ENCODE data around the gene AHI1. TPM values are rescaled to one million over a fixed set of nuclear protein-coding genes. Genes with fewer than 3 reads are reported as not detected.

Gene AHI1
- polyA plus RNA-seq, 1 donor (not counting 4 experiments of a cell fraction or from before 2014, with no cell fraction given): 7.0 TPM

GRCh38 chr6:135505648-135506047 is 8.1 kb upstream of the AHI1 start:
- no peak for FAIRE-seq
- Histone ChIP-seq H2AFZ (ENCODE audit: control insufficient read depth, low read length) (no peak overlapping the region), H3K27ac (ENCODE audit: control insufficient read depth, insufficient read depth, low read length) (no peak overlapping the region), H3K9ac (ENCODE audit: control insufficient read depth, extremely low read depth, insufficient read depth, low read length) (no peak overlapping the region), H3K4me1 (ENCODE audit: control insufficient read depth, extremely low read depth, insufficient read depth, low read length) (no peaks in the 10 kb centered on the region), H3K9me3 (ENCODE audit: control insufficient read depth, low read depth, low read length) (no peaks in the 10 kb centered on the region), H3K36me3 (ENCODE audit: control insufficient read depth in 2 of 2, extremely low read depth in 1 of 2, insufficient read depth in 2 of 2, low read length in 2 of 2) (no peaks in the 10 kb centered on the region), H3K4me3 (ENCODE audit: control insufficient read depth in 2 of 3, extremely low read depth in 1 of 3, insufficient read depth in 2 of 3, low read depth in 1 of 3, low read length in 3 of 3) (no peak overlapping the region), H3K9me1 (ENCODE audit: control insufficient read depth, extremely low read depth, insufficient read depth, low read length) (no peaks in the 10 kb centered on the region), H3K4me2 (ENCODE audit: control insufficient read depth, extremely low read depth, insufficient read depth, low read depth, low read length) (no peak overlapping the region), H4K20me1 (ENCODE audit: control insufficient read depth, extremely low read depth, insufficient read depth, low read length) (no peaks in the 10 kb centered on the region), H3K27me3 (ENCODE audit: control insufficient read depth, extremely low read depth, insufficient read depth, low read length) (no peaks in the 10 kb centered on the region), H3K79me2 (ENCODE audit: control insufficient read depth, insufficient read depth, low read length) (no peaks in the 10 kb centered on the region)
- dilution Hi-C loops (cut with MboI; ENCODE audit: extremely low pct_ligation_motif_present, low sequenced_read_pairs): no loop called here
- TF ChIP-seq EZH2 (IDR thresholded peaks at IDR 0.05; ENCODE audit: low read length) (no peak), CTCF (optimal IDR thresholded peaks at IDR 0.05 in 1 of 3, IDR thresholded peaks at IDR 0.05 in 1 of 3, conservative IDR thresholded peaks at IDR 0.05 in 1 of 3; ENCODE audit: extremely low read depth in 1 of 3, insufficient read depth in 2 of 3, low read length in 3 of 3) (no peak)
- no peak for DNase-seq (ENCODE audit: low read depth, low spot score)

- H3K27me3 ChIP-seq (ENCODE audit: control insufficient read depth, extremely low read depth, insufficient read depth, low read length): no peaks in the 10 kb centered on the region
- no peak overlapping the region for H3K4me2 ChIP-seq (ENCODE audit: control insufficient read depth, extremely low read depth, insufficient read depth, low read depth, low read length)
- no peaks in the 10 kb centered on the region for H3K79me2 ChIP-seq (ENCODE audit: control insufficient read depth, insufficient read depth, low read length)
- H3K27ac ChIP-seq (ENCODE audit: control insufficient read depth, insufficient read depth, low read length): no peak overlapping the region
- dilution Hi-C loops (cut with MboI; ENCODE audit: extremely low pct_ligation_motif_present, low sequenced_read_pairs): no loop called here
- no peak overlapping the region for H3K9ac ChIP-seq (ENCODE audit: control insufficient read depth, extremely low read depth, insufficient read depth, low read length)
- H3K9me1 ChIP-seq (ENCODE audit: control insufficient read depth, extremely low read depth, insufficient read depth, low read length): no peaks in the 10 kb centered on the region
- FAIRE-seq: no peak
- no peak overlapping the region for H3K4me3 ChIP-seq (ENCODE audit: control insufficient read depth in 2 of 3, extremely low read depth in 1 of 3, insufficient read depth in 2 of 3, low read depth in 1 of 3, low read length in 3 of 3)
- TF ChIP-seq EZH2 (IDR thresholded peaks at IDR 0.05; ENCODE audit: low read length) (no peak), CTCF (optimal IDR thresholded peaks at IDR 0.05 in 1 of 3, IDR thresholded peaks at IDR 0.05 in 1 of 3, conservative IDR thresholded peaks at IDR 0.05 in 1 of 3; ENCODE audit: extremely low read depth in 1 of 3, insufficient read depth in 2 of 3, low read length in 3 of 3) (no peak)
- H3K9me3 ChIP-seq (ENCODE audit: control insufficient read depth, low read depth, low read length): no peaks in the 10 kb centered on the region
- no peak overlapping the region for H2AFZ ChIP-seq (ENCODE audit: control insufficient read depth, low read length)
- no peaks in the 10 kb centered on the region for H3K4me1 ChIP-seq (ENCODE audit: control insufficient read depth, extremely low read depth, insufficient read depth, low read length)
- no peaks in the 10 kb centered on the region for H3K36me3 ChIP-seq (ENCODE audit: control insufficient read depth in 2 of 2, extremely low read depth in 1 of 2, insufficient read depth in 2 of 2, low read length in 2 of 2)
- no peaks in the 10 kb centered on the region for H4K20me1 ChIP-seq (ENCODE audit: control insufficient read depth, extremely low read depth, insufficient read depth, low read length)
- no peak for DNase-seq (ENCODE audit: low read depth, low spot score)
Observed at GRCh38 chr6:135505222-135505621, 7.7 kb upstream of the AHI1 start.

All from keratinocyte (primary cell).